Urothelium cell line (cell line): ENCODE data around the gene REXO4.
"Not testable (repeated sequence)": the region's sequence is repeated elsewhere in the genome, so short reads cannot be mapped to it uniquely, and the experiment has no call there.

ENCODE experiments used
- DNase-seq: peaks from one replicate; pipeline ENCODE4 v3.0.0; 2011; ENCODE audit warnings: low spot score, mixed read lengths
- FAIRE-seq: peaks from 2 replicates; lab custom pipeline; 2011; peaks lifted over from hg19 to GRCh38; lab: Jason Lieb, UNC

Gene REXO4

DNA sequence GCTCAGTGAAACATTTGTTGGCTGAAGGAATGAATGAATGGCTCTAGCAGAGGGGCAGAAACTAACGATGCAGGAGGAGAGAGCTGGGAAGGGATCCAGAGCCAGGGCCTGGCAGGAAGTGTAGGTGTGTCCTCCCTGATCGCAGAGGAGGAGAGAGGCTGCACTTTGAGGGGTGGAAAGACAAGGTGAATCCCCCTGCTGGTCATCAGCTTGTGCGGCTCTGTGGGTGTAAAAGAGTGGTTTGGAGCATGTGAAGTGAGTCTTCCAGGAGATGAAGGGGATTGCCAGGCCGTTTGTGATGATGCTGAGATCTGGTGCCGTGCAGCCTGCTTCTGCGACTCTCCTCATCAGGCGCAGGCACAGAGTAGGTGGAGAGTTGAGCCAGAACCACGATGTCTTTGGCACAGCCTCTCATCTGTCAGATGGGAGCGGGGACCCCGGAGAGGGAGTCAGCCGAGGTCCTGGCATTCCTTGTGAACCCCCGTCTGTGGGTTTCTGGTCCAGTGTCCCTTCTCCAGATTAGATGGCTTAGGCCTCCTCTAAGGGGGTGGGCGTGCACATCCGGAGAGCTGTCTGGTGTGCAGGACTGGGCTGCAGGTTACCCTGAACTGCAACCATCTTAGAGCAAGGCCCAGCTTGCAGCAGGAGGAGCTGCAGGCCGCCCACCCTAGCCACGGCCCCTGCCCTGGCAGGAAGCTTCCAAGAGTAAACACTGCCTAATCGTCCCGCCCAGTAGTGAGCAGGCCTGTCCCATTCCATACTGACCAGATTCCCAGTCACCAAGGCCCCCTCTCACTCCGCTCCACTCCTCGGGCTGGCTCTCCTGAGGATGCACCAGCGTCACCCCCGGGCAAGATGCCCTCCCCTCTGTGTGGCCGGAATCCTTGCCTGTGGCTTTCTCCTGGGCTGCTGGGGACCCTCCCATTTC lies 4.1 kb upstream of the REXO4 start, which contains the start of gene ADAMTS13:
Gene ADAMTS13 (plus strand): TSS at position 753 of the 928 bp plus-strand sequence. CDS start 77 bp downstream, at position 830.
- DNase-seq (no peak), FAIRE-seq (no peak)

DNA sequence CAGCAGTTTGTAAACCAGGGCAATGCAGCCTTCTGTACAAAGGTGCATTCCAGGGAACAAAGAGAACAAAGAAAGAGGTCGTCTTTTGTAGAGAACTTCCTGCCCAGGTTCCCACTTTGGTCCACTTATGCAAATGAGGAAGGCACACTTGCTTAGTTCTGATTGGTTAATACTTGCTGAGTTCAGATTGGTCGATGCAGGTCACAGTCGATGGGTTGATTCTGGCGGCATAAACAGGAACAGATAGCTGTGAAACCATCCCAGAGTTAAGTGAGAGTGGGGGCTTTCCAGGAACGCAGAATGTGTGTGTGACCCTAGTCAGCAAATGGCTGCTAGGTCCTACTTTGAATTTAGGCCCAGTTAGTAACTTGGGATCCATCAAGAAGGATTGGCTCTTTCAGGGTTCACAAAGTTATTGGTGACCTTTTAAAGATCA lies 2.6 kb upstream of the REXO4 start:
- FAIRE-seq (no peak), DNase-seq (no peak)

- FAIRE-seq, result no peak
- no peak for DNase-seq
Observed at GRCh38 chr9:133419005-133419404, 1.2 kb upstream of the REXO4 start.

- FAIRE-seq, result no peak
- no peak for DNase-seq
Observed at GRCh38 chr9:133415170-133415569, 2.6 kb downstream of the REXO4 start.

- no peak for DNase-seq
- FAIRE-seq, result no peak
Observed at GRCh38 chr9:133408042-133408441, 9.8 kb downstream of the REXO4 start.

DNA sequence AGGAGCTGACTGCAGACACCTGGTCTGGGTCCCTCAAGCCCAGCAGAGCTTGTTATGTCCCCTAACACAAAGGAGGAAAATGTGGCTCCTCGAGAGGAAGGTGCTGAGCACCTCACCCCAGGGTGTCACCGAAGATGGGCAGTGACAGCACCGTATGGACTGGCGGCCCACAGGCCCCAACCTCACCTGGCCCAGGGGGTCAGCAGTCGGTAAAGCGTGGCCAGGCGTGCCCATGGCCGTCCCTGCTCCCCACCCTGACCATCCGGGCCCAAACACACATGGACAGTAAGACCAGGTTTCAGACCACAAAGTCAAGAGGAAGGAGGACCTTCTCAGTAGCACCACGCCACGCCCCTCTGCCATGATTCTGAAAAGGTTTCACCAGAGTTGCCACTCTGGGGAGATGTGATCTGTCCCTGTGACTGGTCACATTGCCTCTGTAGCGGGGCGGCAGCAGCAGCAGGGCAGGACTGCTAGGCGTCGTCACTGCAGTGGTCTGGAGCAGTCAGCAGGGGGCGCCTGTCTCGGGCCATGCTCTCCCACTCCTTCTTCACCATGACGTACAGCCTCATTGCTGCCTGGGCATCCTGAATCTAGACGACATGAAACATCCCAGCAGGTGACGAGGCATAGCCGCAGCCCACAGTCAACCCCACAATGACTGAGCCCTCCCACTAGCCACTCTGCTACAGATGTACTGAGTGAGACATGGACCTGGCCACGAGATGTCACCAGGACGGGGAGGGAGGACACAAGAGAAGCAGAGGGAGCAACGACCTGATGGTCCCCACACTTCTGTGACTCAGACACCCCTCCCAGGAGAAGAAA lies 11.1 kb downstream of the REXO4 start:
- FAIRE-seq (peak; percentile 40), DNase-seq (peak; percentile 74)

DNA sequence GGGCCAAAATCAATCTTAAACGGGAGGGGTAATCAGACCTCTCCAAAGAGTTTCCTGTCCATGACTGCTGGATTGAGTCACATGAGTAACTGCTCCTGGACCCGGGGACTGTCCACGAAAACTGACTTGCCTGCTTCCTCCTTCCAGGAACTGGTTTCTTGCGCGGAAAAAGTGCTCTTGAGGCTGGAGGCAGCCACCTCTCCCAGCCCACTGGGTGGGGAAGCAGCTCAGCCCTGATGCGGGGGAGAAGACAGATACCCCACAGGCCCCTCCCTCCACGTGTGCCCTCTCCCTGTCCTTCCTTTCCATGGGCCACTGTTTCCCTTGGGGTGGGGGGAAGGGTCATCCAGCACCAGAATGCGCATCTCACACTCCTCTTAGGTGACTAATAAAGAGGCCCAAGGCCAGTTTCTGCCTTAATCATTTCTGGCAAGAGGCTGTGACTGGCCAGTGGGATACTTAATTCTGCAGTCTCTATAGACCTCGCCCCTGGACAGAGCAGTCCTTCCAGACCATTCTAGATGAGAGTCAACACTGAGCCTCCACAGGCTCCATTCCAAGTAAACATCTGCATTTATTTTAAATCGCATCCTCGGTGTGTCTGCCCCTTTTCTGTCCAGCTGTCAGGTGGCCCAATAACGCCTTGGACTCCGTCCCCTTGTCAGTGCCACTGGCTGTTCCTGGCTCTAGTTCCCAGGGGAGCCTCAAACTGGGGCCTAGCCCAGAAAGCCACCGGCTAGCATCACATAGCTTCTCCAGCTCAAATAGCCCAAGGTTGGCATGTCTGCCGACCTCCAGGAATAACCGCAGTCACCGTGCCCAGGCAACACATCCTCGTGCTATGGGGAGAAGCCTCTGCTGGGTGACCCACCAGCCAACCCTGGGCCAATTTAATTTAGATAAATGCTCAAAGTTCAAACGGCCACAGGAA lies 12.0 kb downstream of the REXO4 start:
- peak; percentile 9 for FAIRE-seq
- DNase-seq, result no peak

DNA sequence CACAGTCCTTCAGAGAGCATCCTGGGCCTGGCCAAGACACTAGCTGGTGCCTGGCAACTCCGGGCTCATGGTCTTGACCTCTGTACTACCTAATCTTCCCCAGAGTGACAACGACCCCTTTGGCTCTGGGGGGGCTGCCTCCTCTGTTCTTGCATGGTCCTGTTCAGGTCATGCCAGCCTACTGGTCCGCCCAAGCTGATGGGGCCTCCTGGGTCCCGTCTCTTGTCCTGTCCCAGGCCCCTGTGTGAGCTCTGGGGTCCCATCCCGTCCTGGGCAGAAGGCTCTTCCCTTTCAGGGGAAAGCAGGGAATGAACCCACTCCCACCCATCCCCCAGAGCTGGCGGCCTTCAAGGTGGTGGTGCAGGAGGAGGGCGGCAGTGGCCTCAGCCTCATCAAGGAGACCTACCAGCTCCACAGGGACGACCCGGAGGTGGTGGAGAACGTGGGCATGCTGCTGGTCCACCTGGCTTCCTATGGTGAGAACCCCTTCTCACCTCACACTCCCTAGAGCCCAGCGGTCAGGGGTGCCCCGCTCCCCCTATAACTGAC lies 13.3 kb downstream of the REXO4 start:
- DNase-seq (no peak), FAIRE-seq (no peak)

GRCh38 chr9:133403766-133404453 lies 13.9 kb downstream of the REXO4 start:
- DNase-seq (no peak), FAIRE-seq (no peak)

- DNase-seq (no peak), FAIRE-seq (no peak)
Observed at GRCh38 chr9:133402689-133403088, 15.1 kb downstream of the REXO4 start.

- FAIRE-seq, result no peak
- DNase-seq, result no peak
Observed at GRCh38 chr9:133401588-133401987, 16.2 kb downstream of the REXO4 start.

GRCh38 chr9:133400292-133400691 lies 17.5 kb downstream of the REXO4 start:
- no peak for FAIRE-seq
- no peak for DNase-seq

DNA sequence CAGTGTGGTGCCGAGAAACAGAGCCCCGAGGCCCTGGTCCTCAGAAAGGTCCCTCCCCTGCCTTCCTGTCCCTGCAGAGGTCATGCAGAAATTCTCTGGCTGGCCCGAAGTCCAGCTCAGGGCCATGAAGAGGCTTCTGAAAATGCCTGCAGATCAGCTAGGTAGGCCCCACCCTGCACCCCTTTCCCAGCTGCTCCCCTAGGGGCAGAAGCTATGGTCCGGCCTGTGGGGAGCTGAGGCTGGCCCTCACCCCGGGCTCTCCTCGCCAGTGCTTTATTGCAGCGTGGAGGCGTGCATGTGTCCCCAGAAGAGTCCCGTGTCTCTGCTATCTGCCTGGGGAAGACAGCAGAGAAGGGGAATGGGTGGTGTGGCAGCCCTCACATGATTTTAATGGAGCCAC lies 19.9 kb downstream of the REXO4 start:
- DNase-seq, result no peak
- FAIRE-seq, result no peak

DNA sequence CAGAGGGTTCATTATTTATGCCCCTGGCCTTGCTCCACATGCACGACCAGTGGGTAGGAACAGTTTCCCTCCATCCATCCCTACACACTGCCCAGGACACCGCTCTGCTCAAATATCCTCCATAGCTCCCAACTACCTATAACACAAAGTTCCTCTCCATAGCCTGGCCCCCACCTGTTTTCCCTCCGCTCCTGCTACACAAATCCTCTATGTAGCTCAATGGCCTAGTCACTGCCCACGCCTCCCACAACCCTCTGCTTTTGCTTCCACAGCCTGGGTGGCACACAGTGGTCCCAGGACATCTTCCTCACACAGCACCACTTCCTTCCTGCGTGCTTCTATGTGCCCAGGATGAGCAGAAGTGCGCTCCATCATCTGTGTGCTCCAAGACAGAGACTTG lies 20.4 kb downstream of the REXO4 start:
- DNase-seq (no peak), FAIRE-seq (no peak)

- no peak for DNase-seq
- FAIRE-seq, result no peak
Observed at GRCh38 chr9:133396952-133397351, 20.9 kb downstream of the REXO4 start.

DNA sequence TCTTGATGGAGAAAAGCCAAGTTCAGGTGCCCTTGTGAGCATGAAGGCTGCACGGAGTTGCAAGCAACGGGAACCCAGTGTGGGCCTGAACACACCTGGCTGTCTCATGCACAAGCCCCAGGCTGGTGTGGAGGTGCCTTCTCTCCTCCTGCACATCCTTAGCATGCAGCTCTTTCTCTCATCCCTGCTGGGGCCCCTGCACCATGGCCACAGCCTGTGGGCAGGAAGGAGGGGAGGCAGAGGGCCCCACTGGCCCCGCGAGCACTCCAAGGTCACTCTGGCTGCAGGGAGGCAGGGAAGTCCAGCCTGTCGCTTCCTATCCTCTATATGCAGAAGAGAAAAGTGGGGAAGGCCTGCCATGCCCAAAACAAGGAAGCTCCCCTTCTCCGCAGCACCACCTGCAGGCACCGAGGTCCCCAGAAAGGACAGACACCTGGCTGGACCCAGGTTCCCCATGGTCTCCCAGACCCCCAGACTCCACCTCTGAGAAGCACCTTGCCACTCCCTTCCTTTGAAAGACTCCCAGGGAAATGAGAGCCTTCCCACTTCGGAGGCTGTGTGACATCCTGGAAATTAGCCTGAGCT lies 23.0 kb downstream of the REXO4 start:
- DNase-seq (no peak), FAIRE-seq (no peak)

DNA sequence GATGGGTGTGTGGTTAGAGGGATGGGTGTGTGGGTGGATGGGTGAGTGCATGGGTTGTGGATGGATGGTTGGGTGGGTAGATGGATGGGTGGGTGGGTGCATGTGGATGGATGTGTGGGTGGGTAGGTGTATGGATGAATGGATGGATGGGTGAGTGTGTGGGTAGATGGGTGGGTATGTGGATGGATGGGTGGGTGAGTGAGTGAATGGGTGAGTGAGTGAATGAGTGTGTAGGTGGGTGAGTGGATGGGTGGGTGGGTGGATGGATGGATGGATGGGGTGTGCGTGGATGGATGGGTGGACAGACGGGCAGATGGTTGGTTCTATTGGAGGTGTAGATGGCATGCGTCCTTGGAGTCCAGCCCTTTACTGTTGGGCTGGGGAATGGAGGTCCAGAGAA lies 24.4 kb downstream of the REXO4 start:
- FAIRE-seq (no peak), DNase-seq (no peak)

- FAIRE-seq, DNase-seq: not testable (repeated sequence)
Observed at GRCh38 chr9:133392308-133392707, 25.5 kb downstream of the REXO4 start.

DNA sequence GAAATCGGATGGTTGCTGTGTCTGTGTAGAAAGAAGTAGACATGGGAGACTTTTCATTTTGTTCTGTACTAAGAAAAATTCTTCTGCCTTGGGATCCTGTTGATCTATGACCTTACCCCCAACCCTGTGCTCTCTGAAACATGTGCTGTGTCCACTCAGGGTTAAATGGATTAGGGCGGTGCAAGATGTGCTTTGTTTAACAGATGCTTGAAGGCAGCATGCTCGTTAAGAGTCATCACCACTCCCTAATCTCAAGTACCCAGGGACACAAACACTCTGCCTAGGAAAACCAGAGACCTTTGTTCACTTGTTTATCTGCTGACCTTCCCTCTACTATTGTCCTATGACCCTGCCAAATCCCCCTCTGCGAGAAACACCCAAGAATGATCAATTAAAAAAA lies 26.4 kb downstream of the REXO4 start:
- not testable (repeated sequence) for DNase-seq, FAIRE-seq
